ENCODE measurements around the gene DGLUCY. TPM values are rescaled to one million over a fixed set of nuclear protein-coding genes. Genes with fewer than 3 reads are reported as not detected.

The DGLUCY gene
- total RNA-seq, 4 donors from 2014 or later = 30.7 to 56.5 (median 38.9) TPM

GRCh38 chr14:91119556-91120311 is 5.9 kb downstream of the DGLUCY start:
- no peak for TF ChIP-seq CTCF (IDR thresholded peaks at IDR 0.05; ENCODE audit: low read depth)

GRCh38 chr14:91123201-91123600 is 9.3 kb downstream of the DGLUCY start:
- no peak for TF ChIP-seq CTCF (IDR thresholded peaks at IDR 0.05; ENCODE audit: low read depth)

- TF ChIP-seq CTCF (IDR thresholded peaks at IDR 0.05; ENCODE audit: low read depth) = no peak
Observed at GRCh38 chr14:91125271-91125660, 11.4 kb downstream of the DGLUCY start.

GRCh38 chr14:91125801-91126200 is 11.9 kb downstream of the DGLUCY start:
- no peak for TF ChIP-seq CTCF (IDR thresholded peaks at IDR 0.05; ENCODE audit: low read depth)

- TF ChIP-seq CTCF (IDR thresholded peaks at IDR 0.05; ENCODE audit: low read depth) = no peak
Observed at GRCh38 chr14:91126761-91127160, 12.9 kb downstream of the DGLUCY start.

GRCh38 chr14:91127401-91127801 is 13.5 kb downstream of the DGLUCY start:
- no peak for TF ChIP-seq CTCF (IDR thresholded peaks at IDR 0.05; ENCODE audit: low read depth)

- TF ChIP-seq CTCF (IDR thresholded peaks at IDR 0.05; ENCODE audit: low read depth) = no peak
Observed at GRCh38 chr14:91127924-91128323, 14.1 kb downstream of the DGLUCY start.
